Lung (tissue), 12 donors: Measurements from ENCODE around the gene ANKRD66. TPM values are rescaled to one million over a fixed set of nuclear protein-coding genes. Genes with fewer than 3 reads are reported as not detected.

Source experiments
- ATAC-seq: fragments of 200-7000 bp; cut with Tn5 transposase; one replicate; pipeline ENCODE4 v1.9.1; 2020; ENCODE audit warnings: moderate number of reproducible peaks; ENCODE audit not compliant: insufficient read depth, low FRiP score
- DNase-seq, 3 donors: peaks; one replicate each; pipeline ENCODE4 v3.0.0-alpha.2; 2013 to 2017
- H3K27ac ChIP-seq, 2 donors: one replicate each; pipeline ENCODE4 v1.5.1; 2013; ENCODE audit warnings: mild to moderate bottlenecking in 2 of 2, moderate library complexity in 2 of 2, control low read depth in 1 of 2, inconsistent platforms in 1 of 2, low read depth in 1 of 2, low read length in 1 of 2
- H3K27me3 ChIP-seq, 3 donors: one replicate each; pipeline ENCODE4 v1.5.1; 2013; ENCODE audit warnings: low read length in 2 of 3; ENCODE audit not compliant: control insufficient read depth in 3 of 3, insufficient read depth in 3 of 3
- H3K36me3 ChIP-seq, 4 donors: one replicate each; pipeline ENCODE4 v1.5.1; 2013; ENCODE audit warnings: low read length in 4 of 4, mild to moderate bottlenecking in 1 of 4, moderate library complexity in 1 of 4; ENCODE audit not compliant: control insufficient read depth in 4 of 4, insufficient read depth in 4 of 4
- H3K4me1 ChIP-seq, 5 donors: one replicate each; pipeline ENCODE4 v1.5.1; 2013; ENCODE audit warnings: low read length in 5 of 5, mild to moderate bottlenecking in 2 of 5, moderate library complexity in 1 of 5; ENCODE audit not compliant: control insufficient read depth in 5 of 5, insufficient read depth in 5 of 5
- H3K4me3 ChIP-seq: one replicate; pipeline ENCODE4 v1.5.1; 2013; ENCODE audit warnings: mild to moderate bottlenecking, control low read depth, moderate library complexity
- H3K9ac ChIP-seq, 2 donors: one replicate each; pipeline ENCODE4 v1.5.1; 2013; ENCODE audit warnings: low read length in 2 of 2, control low read depth in 1 of 2; ENCODE audit not compliant: insufficient read depth in 1 of 2
- H3K9me3 ChIP-seq, 4 donors: one replicate each; pipeline ENCODE4 v1.5.1; 2013; ENCODE audit warnings: low read length in 3 of 4, mild to moderate bottlenecking in 1 of 4, moderate library complexity in 1 of 4; ENCODE audit not compliant: control insufficient read depth in 4 of 4, insufficient read depth in 3 of 4
- CTCF ChIP-seq: IDR thresholded peaks from 2 replicates; pipeline ENCODE4 v1.5.1; 2012; ENCODE audit warnings: mild to moderate bottlenecking; ENCODE audit errors: control extremely low read depth, extremely low read depth
- WGBS, 2 donors: extraction: QIAGEN DNeasy Blood & Tissue Kit; methylation state at CpG; one replicate each; pipeline ENCODE4 v1.1.7; 2013; 5-methylcytosine and 5-hydroxymethylcytosine counted together
- polyA plus RNA-seq, 2 donors: library from polyadenylated mRNA; stranded (reverse); fragments of 200-250 nt; gene quantifications; one replicate each; pipeline ENCODE4 v1.2.1, GENCODE V29; 2013
- total RNA-seq, 2 donors: library from RNA; depleted of rRNA in 1 of 2; stranded (reverse); fragments of >200 nt in 1 of 2; gene quantifications; one replicate each; pipeline ENCODE4 v1.2.1, GENCODE V29; 2014 to 2021
- donor health status: control.
- donor health status: control.
- donor health status: Bipolar disorder and iron deficiency.
- donor health status: healthy.
- donor health status: DM: yes; HTN: yes; CAD: no.

The ANKRD66 gene
- total and polyA plus RNA-seq, 4 donors: 5.1 to 12.4 (median 8.4) TPM

GRCh38 chr6:46784535-46784934, 37.8 kb downstream of the ANKRD66 start:
- no peaks in the 10 kb centered on the region for H3K9me3 ChIP-seq
- TF ChIP-seq CTCF: no peak
- peaks cover 0 to 8% (median 0%) of the 10 kb centered on the region in 3 donors for H3K27me3 ChIP-seq
- H3K9ac ChIP-seq: no peak overlapping the region
- no peak for ATAC-seq
- DNase-seq: no peak
- no peak overlapping the region for H3K27ac ChIP-seq
- WGBS, 2 donors: 91 to 97% methylated on average over 1 of the region's 1 CpG
- H3K36me3 ChIP-seq: no peaks in the 10 kb centered on the region
- no peaks in the 10 kb centered on the region for H3K4me1 ChIP-seq
- no peak overlapping the region for H3K4me3 ChIP-seq

DNA sequence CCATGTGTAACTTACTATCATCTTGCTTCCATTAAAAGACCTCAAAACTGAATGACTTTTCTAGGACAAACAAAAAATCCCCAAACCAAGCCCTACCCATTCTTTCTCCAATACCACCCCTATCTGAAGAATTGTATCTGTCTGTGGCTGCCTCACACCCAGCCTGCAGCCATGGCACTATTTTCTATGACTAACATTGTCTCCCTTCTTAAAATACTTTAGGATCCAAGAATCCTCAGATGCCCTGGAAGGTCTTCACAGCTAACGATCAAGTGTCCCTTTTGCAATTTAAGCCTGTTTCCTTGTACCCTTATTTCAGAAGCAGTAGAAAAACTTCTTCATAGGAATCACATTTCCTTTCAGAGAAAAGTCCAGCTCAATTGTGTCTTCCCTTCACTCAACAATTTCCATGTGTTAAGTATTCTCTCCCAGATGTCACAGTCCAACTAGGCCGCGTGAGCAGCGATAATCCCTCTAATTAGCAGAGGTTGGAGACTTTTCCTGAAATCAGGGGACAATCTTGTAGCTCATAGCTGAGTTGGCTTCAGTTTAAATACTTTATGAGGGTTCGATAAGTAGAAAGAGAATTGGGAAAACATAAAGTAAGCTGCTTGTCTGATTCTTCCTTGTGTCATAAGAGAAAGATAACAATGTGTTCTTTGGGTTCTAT, 41.3 kb downstream of the ANKRD66 start:
- TF ChIP-seq CTCF: no peak
- Histone ChIP-seq H3K4me1 (no peaks in the 10 kb centered on the region), H3K27ac (no peak overlapping the region), H3K36me3 (no peaks in the 10 kb centered on the region), H3K27me3 (peaks cover 0 to 3% (median 0%) of the 10 kb centered on the region in 3 donors), H3K9ac (no peak overlapping the region), H3K4me3 (no peak overlapping the region), H3K9me3 (no peaks in the 10 kb centered on the region)
- WGBS, 2 donors: 86 to 94% methylated on average over 5 of the region's 5 CpGs
- ATAC-seq: no peak
- DNase-seq: no peak

- no peaks in the 10 kb centered on the region for H3K9me3 ChIP-seq
Measured at GRCh38 chr6:46788791-46789190, 42.1 kb downstream of the ANKRD66 start.

More at GRCh38 chr6:46788791-46789190, 42.1 kb downstream of the ANKRD66 start:
- WGBS, 2 donors: 72 to 95% methylated on average over 3 of the region's 3 CpGs
- H3K4me1 ChIP-seq: no peaks in the 10 kb centered on the region
- no peak for TF ChIP-seq CTCF
- DNase-seq (no peak), ATAC-seq (no peak)
- H3K27ac ChIP-seq: no peak overlapping the region
- H3K4me3 ChIP-seq: no peak overlapping the region
- H3K9ac ChIP-seq: no peak overlapping the region
- no peaks in the 10 kb centered on the region for H3K27me3 ChIP-seq
- no peaks in the 10 kb centered on the region for H3K36me3 ChIP-seq
